Ecto neural progenitor cell (in vitro differentiated cells): ENCODE data around the gene MED12L.

Experiments used
- DNase-seq: peaks from one replicate; pipeline ENCODE4 v3.0.0-alpha.2; 2018; ENCODE audit warnings: low spot score

Gene MED12L

DNA sequence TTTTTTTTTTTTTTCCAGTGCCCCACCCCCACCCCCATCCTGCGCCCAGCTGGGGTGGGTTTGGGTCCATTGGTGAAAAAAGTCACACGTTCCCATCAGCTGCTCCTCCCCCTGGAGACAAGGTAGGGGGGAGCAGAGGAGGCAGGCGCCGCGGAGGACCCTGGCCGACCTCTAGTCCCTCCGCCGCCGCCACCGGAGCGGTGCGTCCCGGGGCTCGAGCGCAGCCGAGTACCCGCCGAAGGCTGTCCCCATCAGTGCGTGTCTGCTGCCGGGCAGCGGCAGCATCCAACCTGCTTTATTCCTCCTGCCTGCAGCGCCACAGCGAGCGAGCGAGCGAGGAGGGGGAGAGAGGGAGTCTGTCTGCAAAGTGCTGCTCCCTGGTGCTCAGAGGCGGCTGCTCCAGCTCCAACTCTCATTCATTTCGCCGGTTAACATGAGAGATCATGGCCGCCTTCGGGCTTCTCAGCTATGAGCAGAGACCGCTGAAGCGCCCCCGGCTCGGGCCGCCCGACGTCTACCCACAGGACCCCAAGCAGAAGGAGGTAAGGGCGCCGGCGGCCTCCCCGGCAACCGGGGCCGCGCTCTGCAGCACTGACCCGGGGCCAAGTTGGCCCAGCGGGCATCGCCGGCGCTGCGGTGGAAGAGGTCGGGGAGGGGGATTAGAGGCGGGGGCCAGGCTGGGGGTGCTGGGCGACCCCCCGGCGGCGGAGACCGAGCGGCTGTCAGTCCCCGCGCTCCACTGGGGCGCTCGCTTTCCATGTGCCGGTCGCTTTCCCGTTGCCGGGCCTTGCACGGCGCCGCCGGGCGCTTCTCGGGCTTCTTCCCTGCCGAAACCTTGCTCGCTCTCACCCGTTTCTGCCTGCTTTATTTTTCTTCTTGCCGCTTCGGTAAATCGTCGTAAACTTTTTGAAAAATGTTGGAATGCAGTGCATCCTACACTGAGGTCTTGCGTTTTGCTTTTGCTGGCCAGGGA lies 1.3 kb downstream of the MED12L start:
- DNase-seq = peak; percentile 88

DNA sequence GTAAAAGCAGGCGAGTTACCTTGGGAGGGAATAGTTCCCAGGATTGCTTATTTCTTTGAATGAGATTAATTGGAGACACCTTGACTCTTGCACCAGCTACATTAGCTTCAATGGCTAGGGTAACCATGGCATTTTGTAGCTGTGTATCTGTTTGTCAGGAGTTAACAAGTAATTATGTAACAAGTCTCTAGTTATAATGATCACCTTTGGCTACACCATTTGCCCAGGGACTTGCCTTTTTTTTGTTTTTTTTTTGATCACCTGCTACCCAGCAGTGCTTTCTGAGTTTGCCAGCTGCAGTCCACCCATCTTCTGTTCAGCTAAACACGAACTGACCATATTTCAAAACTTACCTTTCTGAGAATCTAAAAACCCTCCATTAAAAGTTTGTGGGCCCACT lies 2.2 kb downstream of the MED12L start:
- DNase-seq = peak; percentile 26

- DNase-seq = no peak
These were observed 6.4 kb downstream of the MED12L start for GRCh38 chr3:151091685-151092345.

GRCh38 chr3:151093148-151093547 lies 7.7 kb downstream of the MED12L start:
- no peak for DNase-seq

- DNase-seq = no peak
These were observed 8.4 kb downstream of the MED12L start for GRCh38 chr3:151093905-151094304.

DNA sequence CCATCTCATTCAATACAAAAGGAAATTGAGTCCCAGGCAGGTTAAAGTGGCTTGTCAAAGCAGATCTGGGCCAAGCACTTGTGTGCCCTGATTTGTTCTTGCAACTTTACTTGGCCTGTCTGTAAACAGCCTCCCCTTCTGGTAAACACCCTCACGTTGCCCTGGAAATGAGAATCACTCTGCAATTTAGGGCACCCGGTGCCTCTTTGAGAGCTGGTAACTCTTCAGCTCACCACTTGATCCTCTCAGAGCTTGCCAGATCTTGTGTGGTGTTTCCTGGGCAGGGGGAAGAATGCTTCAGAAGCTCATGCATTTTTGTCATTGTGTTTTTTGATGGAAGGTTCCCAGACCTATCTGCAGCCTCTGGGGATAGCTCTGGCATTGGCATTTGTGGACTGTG lies 11.3 kb downstream of the MED12L start:
- DNase-seq = no peak

GRCh38 chr3:151100076-151100475 lies 14.6 kb downstream of the MED12L start:
- peak; percentile 13 for DNase-seq

GRCh38 chr3:151101270-151101969 lies 16.0 kb downstream of the MED12L start:
- no peak for DNase-seq

DNA sequence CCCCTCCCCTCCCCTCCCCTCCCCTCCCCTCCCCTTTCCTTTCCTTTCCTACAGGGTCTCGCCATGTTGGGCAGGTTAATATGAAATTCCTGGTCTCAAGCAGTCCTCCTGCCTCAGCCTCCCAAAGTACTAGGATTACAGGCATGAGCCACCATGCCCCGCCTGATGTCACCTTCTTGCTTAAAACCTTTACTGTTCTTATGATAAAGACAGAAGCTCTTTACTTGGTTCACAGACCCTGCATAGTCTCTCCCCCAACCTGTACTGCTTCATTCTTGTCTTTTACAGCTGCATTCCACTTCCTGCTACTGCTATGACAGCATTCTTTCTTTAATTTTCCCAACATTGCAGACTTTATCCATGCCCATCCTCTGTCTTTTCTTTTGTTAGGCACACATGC lies 20.8 kb downstream of the MED12L start:
- no peak for DNase-seq

- peak; percentile 31 for DNase-seq
These were observed 21.7 kb downstream of the MED12L start for GRCh38 chr3:151107177-151107576.

GRCh38 chr3:151107701-151108100 lies 22.2 kb downstream of the MED12L start:
- peak; percentile 46 for DNase-seq

DNA sequence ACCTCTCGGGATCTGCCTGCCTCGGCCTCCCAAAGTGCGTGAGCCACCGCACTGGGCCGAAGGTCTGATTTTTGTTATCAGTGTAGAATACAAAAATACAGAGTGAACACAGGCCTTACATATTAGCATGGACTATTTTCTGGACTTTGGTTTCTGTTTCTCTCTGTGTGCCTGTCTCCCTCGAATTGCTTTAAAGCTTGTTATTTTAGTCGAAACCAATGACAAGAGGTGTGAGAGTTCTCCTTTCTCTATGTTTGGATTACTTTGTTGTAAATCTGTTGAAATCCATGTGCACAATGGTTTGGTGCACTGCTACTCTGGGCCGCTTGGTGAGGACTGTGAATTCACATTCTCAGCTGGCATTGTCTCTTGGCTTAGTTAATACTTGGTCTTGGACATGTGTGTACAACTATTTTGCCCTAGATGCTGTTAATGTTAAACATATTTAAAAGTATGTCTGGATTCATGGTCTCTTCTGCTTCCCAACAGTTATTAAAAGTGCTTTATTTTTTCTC lies 23.9 kb downstream of the MED12L start:
- DNase-seq = no peak

- DNase-seq = no peak
These were observed 27.3 kb downstream of the MED12L start for GRCh38 chr3:151112731-151113130.

DNA sequence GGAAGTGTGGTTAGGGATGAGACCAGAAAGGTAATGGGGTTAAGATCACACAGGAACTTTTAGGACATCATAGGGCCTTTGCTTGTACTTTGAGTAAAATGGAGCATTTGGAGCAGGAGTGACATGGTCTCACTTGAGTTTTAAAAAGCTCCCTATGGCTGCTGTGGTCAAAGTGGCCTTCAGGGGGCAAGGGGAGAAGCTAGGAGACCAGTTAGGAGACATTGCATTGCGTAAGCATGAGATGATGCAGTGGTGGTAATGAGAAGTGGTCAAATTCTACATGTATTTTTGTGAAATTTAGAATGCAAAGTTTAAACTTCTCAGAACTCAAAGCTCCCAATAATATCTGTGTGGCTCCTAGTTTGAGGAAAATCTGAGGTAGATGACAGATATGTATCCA lies 27.9 kb downstream of the MED12L start:
- DNase-seq = no peak

- DNase-seq = no peak
These were observed 31.6 kb downstream of the MED12L start for GRCh38 chr3:151117047-151117446.

GRCh38 chr3:151119188-151119587 lies 33.7 kb downstream of the MED12L start:
- DNase-seq = no peak

GRCh38 chr3:151120409-151120808 lies 34.9 kb downstream of the MED12L start:
- DNase-seq = no peak

- no peak for DNase-seq
These were observed 35.6 kb downstream of the MED12L start for GRCh38 chr3:151121016-151121415.

DNA sequence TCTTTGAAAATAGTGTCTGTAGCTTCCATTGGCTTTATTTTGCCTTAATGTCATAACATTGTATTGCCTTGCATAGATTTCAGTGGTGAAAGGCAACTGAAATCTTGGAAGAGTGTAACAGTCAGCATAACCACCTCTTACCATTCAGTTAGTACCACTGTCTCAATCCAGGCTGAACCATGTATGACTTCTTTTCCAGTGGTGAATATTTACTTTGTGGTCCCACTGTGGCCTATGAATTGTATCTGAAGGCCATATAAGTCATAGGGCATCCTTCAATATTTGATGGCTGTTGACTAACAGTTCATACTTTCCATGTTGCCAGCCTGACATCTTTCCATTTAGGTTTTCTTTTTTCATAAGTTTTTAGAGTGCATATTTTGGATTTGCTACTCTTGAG lies 38.4 kb downstream of the MED12L start:
- DNase-seq = no peak

GRCh38 chr3:151124476-151124875 lies 39.0 kb downstream of the MED12L start:
- DNase-seq = no peak

- DNase-seq = no peak
These were observed 45.0 kb downstream of the MED12L start for GRCh38 chr3:151130428-151130827.

- no peak for DNase-seq
These were observed 47.7 kb downstream of the MED12L start for GRCh38 chr3:151133175-151133574.
